Left colon (tissue), 2 donors: Measurements from ENCODE around the gene DNAJB1. TPM values are rescaled to one million over a fixed set of nuclear protein-coding genes. Genes with fewer than 3 reads are reported as not detected.

Source experiments
- ATAC-seq: fragments of 200-7000 bp; cut with Tn5 transposase; one replicate; pipeline ENCODE4 v1.9.1; 2020; ENCODE audit warnings: mild to moderate bottlenecking, moderate library complexity
- DNase-seq, 2 donors: peaks; one replicate each; pipeline ENCODE4 v3.0.0-alpha.2; 2020
- intact Hi-C, 2 donors: fragments of 100-400 bp; cut with DNase I in 1 of 2; cut with micrococcal nuclease in 1 of 2; formaldehyde crosslinking; loops; one replicate each; pipeline versions ENCODE4 v1.11.2 to v1.14.0; 2022; cut with DNase I, micrococcal nuclease
- total RNA-seq, 2 donors: library from RNA; stranded (reverse); fragmentation: NEBNext Ultra II Directional; extraction: Animal tissue kit (Norgen Biotek cat#: 25700); gene quantifications; one replicate each; pipeline ENCODE4 v1.2.1, GENCODE V29; 2021
- donor health status: DM: no; HTN: no; CAD: no.
- donor health status: DM: yes; HTN: yes; CAD: no.

DNAJB1 gene
- total RNA-seq, 2 donors from 2014 or later: 122 to 123 TPM

DNA sequence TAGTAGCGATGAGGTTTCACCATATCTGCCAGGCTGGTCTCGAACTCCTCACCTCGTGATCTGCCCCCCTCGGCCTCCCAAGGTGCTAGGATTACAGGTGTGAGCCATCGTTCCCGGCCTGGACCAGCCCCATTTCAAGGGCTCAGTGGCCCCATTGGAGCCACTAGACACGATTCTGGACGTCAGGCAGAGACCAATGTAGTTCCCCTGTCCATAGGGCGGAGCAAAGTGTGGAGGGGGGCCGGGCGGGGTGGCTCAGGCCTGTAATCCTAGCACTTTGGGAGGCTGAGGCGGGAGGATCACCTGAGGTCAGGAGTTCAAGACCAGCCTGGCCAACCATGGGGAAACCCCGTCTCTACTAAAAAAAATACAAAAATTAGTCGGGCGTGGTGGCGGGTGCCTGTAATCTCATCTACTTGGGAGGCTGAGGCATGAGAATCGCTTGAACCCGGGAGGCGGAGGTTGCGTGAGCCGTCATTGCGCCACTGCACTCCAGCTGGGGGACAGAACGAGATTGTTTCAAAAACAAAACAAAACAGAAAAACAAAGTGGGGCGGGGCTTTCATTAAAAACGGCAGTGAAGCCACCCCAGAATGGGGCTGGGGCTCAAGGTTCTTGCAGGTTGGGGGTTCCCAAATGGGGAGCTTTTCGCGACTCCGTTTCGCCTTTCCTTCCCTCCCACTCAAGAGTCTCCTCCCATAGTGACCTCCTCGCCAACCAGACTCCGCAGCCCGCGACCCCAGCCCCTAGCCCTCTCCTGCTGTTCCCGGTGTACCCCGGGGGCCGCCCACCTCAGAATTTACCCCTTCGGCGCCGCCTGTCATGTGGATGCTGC is 10.4 kb upstream of the DNAJB1 start:
- intact Hi-C loops: no loop called here
- DNase-seq (peak in 1 of 2 donors; percentile 46), ATAC-seq (no peak)

DNA sequence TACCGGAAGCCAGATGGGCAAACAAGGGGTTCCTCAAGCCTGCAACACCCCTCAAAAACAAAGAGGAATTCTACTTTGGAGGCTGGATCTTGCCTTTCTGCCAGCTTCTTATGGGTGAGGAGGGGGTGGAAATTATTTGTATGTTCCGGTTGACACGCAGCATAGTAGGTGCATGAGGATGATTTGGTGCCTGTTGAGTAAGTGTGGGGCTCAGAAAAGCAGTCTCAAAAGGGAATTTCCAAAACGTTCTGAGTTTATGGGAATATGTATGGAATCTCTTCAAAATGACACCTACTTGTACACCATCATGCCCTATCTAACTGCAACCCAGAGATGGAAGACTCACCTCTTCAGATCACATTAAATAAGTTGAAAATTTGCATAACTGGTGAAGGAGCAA is 8.2 kb upstream of the DNAJB1 start:
- ATAC-seq (no peak), DNase-seq (no peak)
- intact Hi-C loops: no loop called here

DNA sequence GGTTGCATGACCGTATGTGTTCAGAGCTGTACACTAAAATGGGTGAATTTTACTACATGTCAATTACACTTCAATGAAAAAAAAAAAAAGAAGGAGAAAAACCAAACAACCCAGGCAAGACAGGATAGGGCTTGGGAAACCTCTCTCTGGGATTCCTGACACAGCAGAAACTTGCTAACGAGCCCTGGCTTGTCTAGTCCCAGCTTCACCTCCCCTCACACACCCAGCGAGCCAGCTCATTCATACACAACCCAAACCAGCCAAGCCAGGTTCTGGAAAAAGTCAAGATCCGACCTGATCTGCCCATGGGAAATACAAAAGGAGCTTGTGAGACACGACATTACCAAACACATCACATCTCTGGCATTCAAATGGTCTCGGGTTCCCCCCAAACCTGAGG is 7.5 kb upstream of the DNAJB1 start:
- intact Hi-C loops: no loop called here
- DNase-seq (no peak), ATAC-seq (no peak)

DNA sequence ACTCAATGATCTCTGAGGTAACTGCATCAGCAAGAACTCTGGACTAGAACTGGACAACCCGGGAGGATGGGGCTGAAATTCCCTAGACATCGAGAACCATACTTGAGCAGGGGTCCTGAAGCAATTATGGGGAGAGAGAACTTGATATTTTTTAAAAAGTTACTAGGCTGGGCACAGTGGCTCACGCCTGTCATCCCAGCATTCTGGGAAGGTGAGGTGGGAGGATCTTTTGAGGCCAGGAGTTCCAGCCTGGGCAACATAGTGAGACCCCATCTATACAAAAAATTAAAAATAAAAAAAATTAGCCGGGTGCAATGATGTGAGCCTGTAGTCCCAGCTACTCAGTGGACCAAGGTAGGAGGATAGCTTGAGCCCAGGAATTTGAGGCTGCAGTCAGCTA is 2.3 kb upstream of the DNAJB1 start:
- ATAC-seq (no peak), DNase-seq (no peak)
- intact Hi-C loops: no loop called here

DNA sequence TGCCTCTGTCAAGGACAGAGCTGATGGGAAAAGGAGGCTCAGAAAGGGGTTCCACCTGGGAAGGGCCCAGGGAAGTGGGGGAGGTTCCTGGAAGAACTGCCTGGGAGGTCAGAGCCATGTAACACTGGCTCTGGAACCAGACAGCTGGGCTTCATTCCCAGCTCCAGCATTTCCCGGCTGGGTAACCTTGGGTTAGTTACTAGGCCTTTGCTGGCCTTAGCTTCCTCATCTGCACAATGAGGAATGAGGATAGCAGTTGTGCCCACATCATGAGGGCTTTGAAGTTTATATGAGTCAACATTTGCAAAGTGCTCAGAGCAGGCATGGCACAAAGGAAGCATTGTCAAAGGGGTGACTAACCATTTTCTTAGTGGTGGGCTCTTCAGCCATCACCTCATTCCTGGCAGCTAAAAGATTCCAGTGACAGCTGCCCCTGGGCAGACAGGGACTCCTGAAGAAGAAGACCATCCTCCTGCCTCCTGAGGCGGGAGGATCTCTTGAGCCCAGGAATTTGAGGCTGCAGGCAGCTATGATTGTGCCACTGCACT is 1.7 kb upstream of the DNAJB1 start:
- ATAC-seq: no peak
- intact Hi-C loops: no loop called here
- DNase-seq: peak in 1 of 2 donors; percentile 54

DNA sequence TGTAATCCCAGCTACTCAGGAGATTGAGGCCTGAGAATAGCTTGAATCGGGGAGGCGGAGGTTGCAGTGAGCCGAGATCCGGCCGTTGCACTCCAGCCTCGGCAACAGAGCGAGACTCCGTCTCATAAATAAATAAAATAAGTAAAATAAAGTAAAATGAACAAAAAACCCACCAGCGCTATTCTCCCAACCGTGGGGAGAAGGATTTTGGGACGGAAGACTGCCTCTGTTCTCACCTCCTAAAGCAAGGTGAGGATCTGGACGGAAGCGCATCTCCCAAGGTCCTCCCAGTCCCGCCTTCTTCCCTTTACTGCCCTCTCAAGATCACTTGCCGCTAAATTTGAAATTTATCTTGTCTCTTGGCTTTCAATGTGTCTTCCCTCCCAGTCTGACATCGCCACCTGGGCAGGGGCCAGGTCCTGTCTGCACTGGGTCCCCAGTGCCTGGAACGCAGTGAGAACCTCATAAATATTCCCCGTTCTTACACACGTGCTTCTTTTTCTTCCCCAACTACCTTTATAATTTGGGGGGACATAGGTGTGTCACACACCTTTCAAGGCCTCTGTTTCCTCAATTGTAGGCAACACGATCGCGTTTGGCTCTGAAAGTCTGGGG is 1.2 kb upstream of the DNAJB1 start:
- intact Hi-C loops: no loop called here
- ATAC-seq (no peak), DNase-seq (no peak)

DNA sequence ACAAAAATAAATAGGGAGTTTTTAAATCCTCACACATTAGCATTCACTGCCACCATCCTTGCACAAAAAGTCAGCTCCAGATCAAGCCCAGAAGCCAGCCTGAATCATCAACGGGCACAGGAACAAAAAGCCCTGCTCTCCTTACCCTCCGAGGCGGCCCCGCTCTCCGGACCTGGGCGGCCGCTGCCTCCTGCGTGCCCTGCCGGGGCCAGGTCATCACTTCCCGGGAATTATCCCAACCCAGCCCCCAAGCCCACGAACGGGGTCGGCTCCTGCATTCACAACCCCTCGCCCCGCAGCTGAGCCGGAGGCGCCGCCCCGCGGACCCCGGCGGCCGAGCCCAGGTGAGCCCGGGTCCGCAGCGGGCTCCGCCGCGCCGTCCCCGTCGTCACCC is 754 bp downstream of the DNAJB1 start:
- ATAC-seq (no peak), DNase-seq (no peak)
- intact Hi-C loops: no loop called here

DNA sequence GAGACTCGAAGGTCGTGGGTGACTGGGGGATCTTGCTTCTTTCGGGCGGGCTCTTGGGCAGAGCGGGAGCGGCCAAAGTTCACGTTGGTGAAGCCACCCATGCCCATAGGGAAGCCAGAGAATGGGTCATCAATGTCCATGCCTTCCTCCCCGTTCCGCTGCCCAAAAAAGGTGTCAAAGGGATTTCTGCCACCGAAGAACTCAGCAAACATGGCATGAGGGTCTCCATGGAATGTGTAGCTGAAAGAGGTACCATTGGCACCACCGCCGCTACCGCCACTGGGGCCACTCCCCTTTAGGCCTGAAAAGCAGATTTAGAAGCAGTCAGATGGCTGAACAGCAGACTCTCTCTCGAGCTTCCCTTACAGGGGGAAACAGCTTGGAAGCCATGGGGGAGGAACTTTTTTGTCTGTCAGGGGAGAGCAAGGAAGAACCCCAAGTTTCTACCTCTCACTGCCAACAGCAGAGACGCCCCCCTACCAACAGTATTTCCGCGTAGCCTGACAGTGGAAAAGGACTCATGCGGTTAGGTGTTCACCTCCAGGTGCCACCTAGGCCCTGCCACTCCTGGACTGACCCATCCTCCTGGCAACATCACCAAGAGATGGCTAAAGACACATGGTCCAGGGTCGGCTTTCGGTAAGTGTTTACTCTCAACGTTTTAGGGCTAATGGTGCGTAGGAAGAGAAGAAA is 1.3 kb downstream of the DNAJB1 start:
- ATAC-seq: no peak
- peak in 1 of 2 donors; percentile 38 for DNase-seq
- intact Hi-C loops: no loop called here

DNA sequence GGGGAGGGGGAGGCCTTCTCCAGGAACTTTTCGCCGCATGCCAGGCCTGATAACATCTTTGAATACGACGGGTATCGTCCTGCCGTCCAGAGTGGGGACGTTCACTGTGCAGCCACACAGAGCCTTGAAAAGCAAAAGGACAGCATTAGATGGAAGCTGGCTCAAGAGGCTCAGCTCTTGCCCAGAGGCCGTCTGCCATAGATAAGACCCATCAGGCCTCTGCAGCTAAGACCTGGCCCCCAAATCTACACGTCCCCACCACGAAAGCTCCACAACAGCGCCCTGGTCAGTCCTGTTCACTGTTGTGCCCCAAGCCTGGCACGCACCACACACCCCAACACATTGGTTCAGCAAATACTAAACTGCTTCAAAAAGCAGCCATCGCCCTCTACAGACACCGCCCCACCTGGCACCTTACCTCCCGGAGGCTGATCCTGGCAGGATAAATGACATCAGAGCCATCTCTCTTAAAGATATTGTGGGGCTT is 2.1 kb downstream of the DNAJB1 start:
- DNase-seq: peak; percentile 49 to 67
- intact Hi-C loops: no loop called here
- ATAC-seq: peak; percentile 9

DNA sequence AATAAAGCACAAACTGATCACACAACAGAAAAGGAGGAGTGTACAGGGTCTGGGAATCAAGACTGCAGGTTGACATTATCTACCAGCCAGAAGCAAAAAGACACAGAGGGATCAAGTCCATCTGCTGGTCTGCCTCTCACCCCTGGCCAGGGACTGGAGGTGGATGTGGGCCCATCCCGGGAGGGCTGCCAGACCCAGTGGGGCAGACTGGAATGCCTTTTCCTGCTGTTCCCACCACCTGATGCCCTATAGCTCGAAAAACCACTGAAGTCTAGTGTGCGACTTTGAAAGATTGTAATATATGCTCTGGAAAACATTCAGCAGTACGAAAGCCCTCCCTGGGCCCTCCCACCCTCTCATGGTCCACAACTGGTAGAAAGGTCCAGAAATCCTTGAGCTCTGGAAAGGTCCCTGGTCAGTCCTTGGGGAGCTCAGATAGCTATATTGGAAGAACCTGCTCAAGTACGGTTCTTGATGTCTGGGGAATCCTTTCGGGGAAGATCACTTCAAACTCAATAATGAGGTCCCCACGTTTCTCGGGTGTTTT is 2.6 kb downstream of the DNAJB1 start:
- ATAC-seq (no peak), DNase-seq (no peak)
- intact Hi-C loops: no loop called here

DNA sequence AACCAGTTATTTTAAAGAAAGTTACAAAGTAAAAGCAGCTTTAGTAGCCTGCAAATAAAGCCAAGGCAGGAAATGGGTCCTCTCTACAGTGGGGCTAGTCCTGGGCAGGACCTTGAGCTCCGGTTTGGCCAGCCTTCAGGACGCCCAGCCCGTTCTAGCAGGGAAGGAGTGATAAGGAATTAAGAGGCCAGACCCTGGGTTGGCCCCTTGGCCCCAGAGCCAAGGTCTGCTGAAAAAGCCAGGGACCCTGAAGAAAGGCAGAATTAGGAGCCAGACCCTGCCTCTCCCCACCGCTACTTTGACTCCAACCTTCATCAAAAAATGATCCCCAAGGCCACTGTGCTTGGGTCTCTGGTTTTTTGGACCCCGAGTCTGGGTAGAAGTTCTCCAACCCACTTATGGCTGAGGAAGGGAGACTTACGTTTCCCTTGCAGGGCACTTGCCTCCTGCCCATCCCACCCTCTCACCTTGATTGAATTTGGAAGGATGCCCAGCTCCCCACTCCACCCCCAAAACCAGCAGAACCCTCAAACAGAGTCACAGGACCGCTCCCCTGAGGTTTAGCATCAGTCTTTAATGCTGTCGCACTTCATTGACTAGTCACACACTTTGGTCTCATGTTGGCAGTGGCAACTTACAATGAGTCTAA is 3.9 kb downstream of the DNAJB1 start:
- ATAC-seq (no peak), DNase-seq (no peak)
- intact Hi-C loops: no loop called here

DNA sequence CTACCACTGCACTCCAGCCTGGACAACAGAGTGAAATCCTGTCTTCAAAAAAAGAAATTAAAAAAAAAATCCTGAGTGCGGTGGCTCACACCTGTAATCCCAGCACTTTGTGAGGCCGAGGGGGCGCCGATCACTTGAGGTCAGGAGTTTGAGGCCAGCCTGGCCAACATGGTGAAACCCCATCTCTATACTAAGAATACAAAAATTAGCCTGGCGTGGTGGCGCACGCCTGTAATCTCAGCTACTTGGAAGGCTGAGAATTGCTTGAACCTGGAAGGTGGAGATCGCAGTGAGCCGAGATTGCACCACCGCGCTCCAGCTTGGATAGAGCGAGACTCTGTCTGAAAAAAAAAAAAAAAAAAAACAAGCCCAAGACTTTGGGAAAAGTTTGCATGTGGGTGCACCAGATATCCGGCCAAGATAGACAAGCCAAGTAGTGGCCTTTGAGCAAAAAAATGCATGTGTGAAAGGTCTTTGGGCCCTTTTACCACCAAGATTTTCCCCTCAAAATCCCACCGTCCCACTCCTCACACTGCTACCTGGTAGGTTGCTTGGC is 5.7 kb downstream of the DNAJB1 start:
- ATAC-seq: no peak
- no peak for DNase-seq
- intact Hi-C loops: no loop called here

DNA sequence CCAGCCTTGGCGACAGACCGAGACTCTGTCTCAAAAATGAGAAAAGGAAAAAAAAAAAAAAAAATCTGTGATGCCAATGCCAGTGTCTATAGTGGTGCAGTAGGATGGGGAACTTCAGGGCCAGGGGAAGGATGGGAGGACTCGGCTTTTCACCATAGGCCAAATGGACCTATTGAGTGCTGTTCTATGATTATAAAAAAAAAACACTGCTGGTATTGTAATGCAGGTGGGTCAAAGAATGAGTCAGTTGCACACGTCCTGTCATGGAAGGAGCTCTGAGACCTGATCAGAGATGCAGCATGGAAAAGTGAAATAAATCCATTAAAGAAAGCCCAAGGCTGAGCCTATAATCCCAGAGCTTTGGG is 7.0 kb downstream of the DNAJB1 start:
- intact Hi-C loops: no loop called here
- DNase-seq: no peak
- ATAC-seq: no peak

DNA sequence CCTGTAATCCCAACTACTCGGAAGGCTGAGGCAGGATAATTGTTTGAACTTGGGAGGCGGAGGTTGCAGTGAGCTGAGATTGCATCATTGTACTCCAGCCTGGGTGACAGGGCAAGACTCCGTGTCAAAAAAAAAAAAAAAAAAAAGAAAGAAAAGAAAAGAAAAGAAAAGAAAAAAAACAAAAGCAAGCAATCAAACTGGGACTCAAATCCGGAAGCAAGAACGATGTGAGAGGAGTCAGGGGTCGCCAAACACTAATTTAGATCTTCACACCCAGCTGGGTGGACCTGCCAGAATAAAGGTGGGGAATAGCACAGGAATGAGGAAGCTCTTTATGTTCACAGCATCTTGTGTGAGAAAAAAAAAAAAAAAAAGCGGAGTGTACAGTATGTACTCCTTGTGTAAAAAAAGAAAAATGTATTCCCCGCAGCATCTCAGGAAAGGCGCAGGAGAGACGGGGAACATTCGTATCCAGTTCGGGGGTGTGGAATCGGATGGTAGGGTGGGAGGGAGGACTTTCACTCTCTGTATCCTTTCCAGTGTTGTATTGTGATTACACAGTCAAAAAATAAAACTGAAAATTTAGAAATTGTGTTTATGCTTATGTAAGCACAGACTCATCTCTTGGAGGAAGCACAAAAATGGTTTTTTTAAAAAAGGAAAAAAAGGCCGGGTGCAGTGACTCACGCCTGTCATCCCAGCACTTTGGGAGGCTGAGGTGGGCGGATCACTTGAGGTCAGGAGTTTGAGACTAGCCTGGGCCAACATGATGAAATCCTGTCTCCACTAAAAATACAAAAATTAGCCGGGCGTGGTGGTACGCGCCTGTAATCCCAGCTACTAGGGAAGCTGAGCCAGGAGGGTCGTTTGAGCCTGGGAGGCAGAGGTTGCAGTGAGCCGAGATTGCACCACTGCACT is 7.6 kb downstream of the DNAJB1 start:
- intact Hi-C loops: no loop called here
- peak; percentile 37 for ATAC-seq
- DNase-seq: peak in 1 of 2 donors; percentile 54

DNA sequence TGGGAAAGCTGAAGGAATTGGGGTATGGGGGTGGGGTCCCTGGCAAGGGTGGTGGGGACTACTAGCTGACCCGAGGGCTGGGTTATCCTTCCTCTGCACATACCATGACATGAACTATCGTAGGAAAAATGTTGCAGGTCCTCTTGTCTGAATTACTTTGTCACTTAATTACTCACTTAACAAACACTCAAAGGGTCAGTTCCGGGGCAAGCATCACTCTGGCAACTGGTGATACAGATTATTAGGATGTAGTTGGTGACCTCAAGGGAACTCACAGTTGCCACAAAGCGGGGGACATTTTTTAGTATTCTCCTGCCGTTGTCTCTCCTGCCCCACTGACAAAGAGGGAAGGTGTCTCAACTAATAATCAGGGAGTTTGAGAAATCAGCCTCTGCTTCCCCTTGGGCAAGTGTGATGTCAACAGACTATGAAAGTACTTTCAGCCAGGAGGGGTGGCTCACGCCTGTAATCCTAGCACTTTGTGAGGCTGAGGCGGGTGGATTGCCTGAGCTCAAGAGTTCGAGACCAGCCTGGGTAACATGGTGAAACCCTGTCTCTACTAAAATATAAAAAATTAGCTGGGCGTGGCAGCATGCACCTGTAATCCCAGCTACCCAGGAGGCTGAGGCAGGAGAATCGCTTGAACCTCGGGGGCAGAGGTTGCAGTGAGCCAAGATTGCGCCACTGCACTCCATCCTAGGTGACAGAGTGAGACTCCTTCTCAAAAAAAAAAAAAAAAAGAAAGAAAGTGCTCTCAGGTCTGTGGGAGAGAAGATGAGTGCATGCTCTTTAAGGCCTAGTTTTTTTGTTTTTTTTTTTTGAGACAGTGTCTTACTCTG is 10.3 kb downstream of the DNAJB1 start:
- DNase-seq: no peak
- intact Hi-C loops: no loop called here
- no peak for ATAC-seq

DNA sequence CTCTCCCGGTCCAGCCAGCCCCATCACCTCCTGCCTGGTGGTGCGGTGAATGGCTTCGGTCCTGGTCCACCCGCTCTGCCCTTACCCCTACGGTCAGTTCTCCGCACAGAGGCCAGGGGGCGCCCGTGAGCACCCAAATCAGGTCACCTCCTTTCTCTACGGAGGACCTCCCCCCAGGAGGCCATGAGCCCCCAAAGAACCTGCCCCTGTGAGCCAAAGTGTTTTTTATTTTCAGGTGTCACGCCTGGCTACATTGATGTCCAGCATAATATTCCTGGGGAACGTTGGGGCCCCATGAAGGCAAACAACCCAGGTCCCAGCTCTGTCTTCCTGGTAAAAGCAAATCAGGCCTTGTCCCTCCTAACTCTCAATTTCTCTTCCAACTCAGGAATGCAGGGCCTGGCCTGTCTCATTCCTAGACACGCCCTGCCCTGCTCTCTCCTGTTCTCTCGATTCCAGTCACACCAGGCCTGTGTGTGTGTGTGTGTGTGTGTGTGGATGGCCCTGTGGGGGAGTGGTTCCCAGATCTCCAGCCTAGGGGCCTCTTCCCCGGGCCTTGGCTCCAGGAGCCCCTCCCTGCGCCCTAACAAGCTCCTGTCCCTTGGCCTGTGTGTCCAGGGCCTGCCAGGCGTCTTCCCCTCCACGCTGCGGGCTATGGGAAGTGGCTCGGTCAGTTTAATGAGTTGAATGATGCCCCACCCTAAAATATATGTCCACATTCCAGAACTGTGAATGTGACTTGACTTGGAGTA is 12.5 kb downstream of the DNAJB1 start:
- intact Hi-C loops: no loop called here
- DNase-seq: peak; percentile 66 to 80
- peak; percentile 83 for ATAC-seq
